Ovary (tissue), 9 donors: ENCODE measurements around the gene CCDC17. TPM values are rescaled to one million over a fixed set of nuclear protein-coding genes. Genes with fewer than 3 reads are reported as not detected.

Source experiments
- DNase-seq, 5 donors: peaks; one replicate each; pipeline ENCODE4 v3.0.0-alpha.2; 2019 to 2020
- H3K27ac ChIP-seq, 2 donors: fragments of 200-600 bp; one replicate each; pipeline versions ENCODE4 v1.5.1 to v1.8.0; 2019 to 2022
- H3K27me3 ChIP-seq: fragments of 200-600 bp; one replicate; pipeline ENCODE4 v1.8.0; 2022
- H3K36me3 ChIP-seq: fragments of 200-600 bp; sonication (generic); one replicate; pipeline ENCODE4 v1.5.1; 2019
- H3K4me1 ChIP-seq: one replicate; pipeline ENCODE4 v1.8.1; 2013; ENCODE audit warnings: mild to moderate bottlenecking, moderate library complexity; ENCODE audit not compliant: insufficient read depth
- H3K4me3 ChIP-seq: fragments of 200-600 bp; sonication (generic); one replicate; pipeline ENCODE4 v1.5.1; 2017
- H3K9me3 ChIP-seq, 2 donors: fragments of 200-600 bp in 1 of 2; sonication (generic) in 1 of 2; one replicate each; pipeline versions ENCODE4 v1.5.1 to v1.8.1; 2013 to 2019; ENCODE audit warnings: mild to moderate bottlenecking in 1 of 2, moderate library complexity in 1 of 2
- EP300 ChIP-seq: sonication (generic); formaldehyde crosslinking; IDR thresholded peaks from one replicate; pipeline ENCODE4 v1.6.1; 2017; ENCODE audit warnings: antibody characterized with exemption
- POLR2A ChIP-seq: fragments of 450-650 bp; IDR thresholded peaks from one replicate; pipeline ENCODE4 v1.6.1; 2017; ENCODE audit warnings: antibody characterized with exemption, mild to moderate bottlenecking, moderate library complexity
- WGBS, 3 donors: extraction: QIAGEN DNeasy Blood & Tissue Kit in 1 of 3; methylation state at CpG; one replicate each; pipeline versions ENCODE4 v1.1.5 to v1.1.7; 2013 to 2017; 5-methylcytosine and 5-hydroxymethylcytosine counted together
- intact Hi-C, 4 donors: fragments of 100-400 bp; cut with DNase I; formaldehyde crosslinking; loops; one replicate each; pipeline versions ENCODE4 v1.11.0 to v1.15.1; 2022 to 2023
- polyA plus RNA-seq, 2 donors: library from polyadenylated mRNA; stranded (reverse); fragments of 200-250 nt in 1 of 2; fragments of 350-450 nt in 1 of 2; fragmentation: Illumina TruSeq in 1 of 2; extraction: RNeasy Lipid Tissue Mini Kit (QIAGEN cat#74804) in 1 of 2; gene quantifications; one replicate each; pipeline ENCODE4 v1.2.3, GENCODE V29; 2013 to 2014
- total RNA-seq, 7 donors: library from RNA; depleted of rRNA in 2 of 7; stranded (reverse); fragments of >200 nt in 2 of 7; fragmentation: NEBNext Ultra II Directional in 3 of 7; extraction: Animal tissue kit (Norgen Biotek cat#: 25700) in 3 of 7; gene quantifications; one replicate each; pipeline versions ENCODE4 v1.1.0 to v1.2.4, GENCODE V29; 2016 to 2023
- TF ChIP-seq, protein P1 (sequence below), 3 donors: fragments of 450-650 bp in 2 of 3; fragments of 200-600 bp in 1 of 3; IDR thresholded peaks; one replicate each; pipeline versions ENCODE4 v1.5.1 to v1.8.0; 2016 to 2022; ENCODE audit warnings: antibody characterized with exemption in 3 of 3, mild to moderate bottlenecking in 1 of 3
- donor health status: DM: no; HTN: no; CAD: no; lungs with moderate emphysema.
- donor health status: DM: no; HTN: no; CAD: no.
- donor health status: Bipolar disorder and iron deficiency.
- donor health status: DM: yes; HTN: yes; CAD: no.
- donor health status: DM: no; HTN: no; CAD: no.
- donor health status: DM: yes; HTN: yes; CAD: no.

CCDC17 gene
- total and polyA plus RNA-seq, 9 donors: 1.3 to 30.2 (median 3.3) TPM

DNA sequence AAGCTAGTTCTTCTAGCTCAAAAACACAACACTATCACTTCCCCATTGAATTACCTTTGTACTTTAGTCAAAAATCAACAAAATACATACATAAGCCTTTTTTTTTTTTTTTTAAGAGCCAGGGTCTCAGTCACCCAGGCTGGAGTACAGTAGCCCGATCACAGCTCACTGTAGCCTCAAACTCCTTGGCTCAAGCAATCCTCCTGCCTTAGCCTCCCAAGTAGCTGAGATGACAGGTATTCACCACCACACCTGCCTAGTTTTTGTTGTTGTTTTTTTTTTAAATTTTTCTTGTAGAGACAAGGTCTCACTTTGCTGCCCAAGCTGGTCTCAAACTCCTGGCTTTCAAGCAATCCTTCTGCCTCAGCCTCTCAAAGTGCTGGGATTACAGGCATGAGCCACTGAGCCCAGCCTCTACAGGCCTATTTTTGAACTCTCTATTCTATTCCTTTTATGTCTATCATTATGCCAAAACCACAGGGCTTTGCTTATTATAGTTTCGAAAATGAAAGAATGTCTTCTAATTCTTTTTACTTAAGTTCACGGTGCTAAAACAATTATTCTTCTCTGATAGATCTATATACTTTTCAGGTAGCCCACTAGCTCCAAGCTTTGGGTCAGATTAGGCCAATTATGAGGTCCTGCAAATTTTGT, 32.8 kb upstream of the CCDC17 start:
- H3K4me3 ChIP-seq: no peak overlapping the region
- 93 to 96% (median 93%) methylated on average over 3 of the region's 3 CpGs for WGBS, 3 donors
- H3K4me1 ChIP-seq: no peaks in the 10 kb centered on the region
- no peaks in the 10 kb centered on the region for H3K36me3 ChIP-seq
- DNase-seq: no peak
- intact Hi-C loops: no loop called here
- H3K9me3 ChIP-seq: no peaks in the 10 kb centered on the region
- H3K27me3 ChIP-seq: no peaks in the 10 kb centered on the region
- TF ChIP-seq POLR2A (no peak), EP300 (no peak)
- TF ChIP-seq, protein P1, sequence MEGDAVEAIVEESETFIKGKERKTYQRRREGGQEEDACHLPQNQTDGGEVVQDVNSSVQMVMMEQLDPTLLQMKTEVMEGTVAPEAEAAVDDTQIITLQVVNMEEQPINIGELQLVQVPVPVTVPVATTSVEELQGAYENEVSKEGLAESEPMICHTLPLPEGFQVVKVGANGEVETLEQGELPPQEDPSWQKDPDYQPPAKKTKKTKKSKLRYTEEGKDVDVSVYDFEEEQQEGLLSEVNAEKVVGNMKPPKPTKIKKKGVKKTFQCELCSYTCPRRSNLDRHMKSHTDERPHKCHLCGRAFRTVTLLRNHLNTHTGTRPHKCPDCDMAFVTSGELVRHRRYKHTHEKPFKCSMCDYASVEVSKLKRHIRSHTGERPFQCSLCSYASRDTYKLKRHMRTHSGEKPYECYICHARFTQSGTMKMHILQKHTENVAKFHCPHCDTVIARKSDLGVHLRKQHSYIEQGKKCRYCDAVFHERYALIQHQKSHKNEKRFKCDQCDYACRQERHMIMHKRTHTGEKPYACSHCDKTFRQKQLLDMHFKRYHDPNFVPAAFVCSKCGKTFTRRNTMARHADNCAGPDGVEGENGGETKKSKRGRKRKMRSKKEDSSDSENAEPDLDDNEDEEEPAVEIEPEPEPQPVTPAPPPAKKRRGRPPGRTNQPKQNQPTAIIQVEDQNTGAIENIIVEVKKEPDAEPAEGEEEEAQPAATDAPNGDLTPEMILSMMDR (IDR thresholded peaks at IDR 0.05): no peak
- H3K27ac ChIP-seq: no peak overlapping the region

DNA sequence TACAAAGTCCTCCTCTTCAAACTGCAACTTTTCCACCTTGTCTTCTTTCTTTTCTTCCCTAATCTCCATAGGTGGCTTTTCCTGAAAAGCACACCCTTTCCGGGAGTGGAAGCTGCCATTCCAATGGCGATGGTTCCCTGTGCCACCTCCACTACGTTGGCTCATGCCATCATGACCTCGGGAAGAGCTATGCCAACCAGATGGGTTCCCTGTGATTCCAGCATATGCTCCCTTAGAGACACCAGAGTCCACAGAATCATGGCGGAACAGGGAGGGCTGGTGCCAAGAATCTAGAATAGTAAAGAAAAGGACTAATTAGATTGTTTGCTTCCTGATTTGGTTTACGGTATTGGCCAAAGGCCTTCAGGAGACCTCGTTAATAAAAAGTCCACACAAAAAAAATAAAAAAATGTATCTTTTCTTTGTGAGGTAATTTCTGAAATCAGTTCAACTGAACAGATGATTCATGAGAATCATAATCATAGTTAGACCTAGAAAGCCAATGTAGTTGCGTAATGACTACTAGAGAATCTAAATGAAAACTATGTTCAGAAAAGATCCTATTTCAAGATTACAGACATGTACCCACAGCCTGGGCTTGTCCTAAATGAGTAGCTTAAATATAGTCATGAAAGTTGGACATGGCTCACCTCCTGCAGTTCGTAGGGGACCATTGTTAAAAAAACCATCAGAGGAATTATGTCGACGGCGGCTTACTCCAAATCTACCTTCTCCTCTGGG, 30.9 kb upstream of the CCDC17 start:
- H3K9me3 ChIP-seq: no peaks in the 10 kb centered on the region
- intact Hi-C loops: no loop called here
- H3K36me3 ChIP-seq: no peaks in the 10 kb centered on the region
- no peak overlapping the region for H3K4me3 ChIP-seq
- no peak overlapping the region for H3K27ac ChIP-seq
- no peaks in the 10 kb centered on the region for H3K4me1 ChIP-seq
- 90 to 94% (median 94%) methylated on average over 12 of the region's 12 CpGs for WGBS, 3 donors
- TF ChIP-seq POLR2A (no peak), EP300 (no peak)
- TF ChIP-seq, protein P1 (IDR thresholded peaks at IDR 0.05): no peak
- no peaks in the 10 kb centered on the region for H3K27me3 ChIP-seq
- DNase-seq: no peak

DNA sequence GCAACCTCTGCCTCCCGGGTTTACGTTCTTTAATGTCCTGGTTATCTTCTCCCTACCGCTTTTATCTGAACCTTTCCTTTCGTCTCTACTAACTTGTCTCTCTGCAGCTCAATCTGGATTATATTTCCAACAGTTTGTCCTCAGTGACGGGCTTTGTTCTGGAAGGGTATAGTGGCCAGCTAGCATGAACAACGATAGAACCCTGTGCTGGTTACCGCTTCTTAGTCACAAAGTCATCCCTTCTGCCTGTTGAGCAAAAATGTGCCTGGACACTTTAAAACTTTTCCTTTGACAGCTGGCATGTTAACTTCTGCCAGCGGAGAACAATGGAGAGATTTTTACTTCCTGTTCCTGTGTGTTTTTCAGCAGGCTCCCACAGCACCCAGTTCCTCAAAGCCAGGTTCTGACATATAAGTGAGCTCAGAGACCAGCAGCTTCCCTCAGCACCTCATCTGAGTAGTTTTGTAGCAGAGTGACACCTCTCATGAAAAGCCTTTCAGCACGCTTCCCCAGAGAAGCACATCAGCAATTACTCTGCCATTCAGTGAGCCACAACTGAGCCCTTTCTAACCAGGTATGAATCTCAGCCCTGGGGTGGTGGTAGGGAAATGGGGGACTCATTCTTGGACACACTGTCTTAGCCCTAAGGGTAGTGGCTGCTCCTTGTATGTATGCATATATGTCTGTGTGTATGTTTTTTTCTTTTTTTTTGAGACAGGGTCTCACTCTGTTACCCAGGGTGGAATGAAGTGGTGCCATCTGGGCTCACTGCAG, 23.6 kb upstream of the CCDC17 start:
- Histone ChIP-seq H3K27ac (no peak overlapping the region), H3K4me3 (no peak overlapping the region), H3K27me3 (no peaks in the 10 kb centered on the region), H3K9me3 (no peaks in the 10 kb centered on the region), H3K4me1 (no peaks in the 10 kb centered on the region), H3K36me3 (no peaks in the 10 kb centered on the region)
- no peak for DNase-seq
- TF ChIP-seq POLR2A: no peak
- TF ChIP-seq, protein P1 (IDR thresholded peaks at IDR 0.05): no peak
- TF ChIP-seq EP300: no peak
- WGBS, 3 donors: 93 to 94% (median 94%) methylated on average over 9 of the region's 9 CpGs
- intact Hi-C loops: no loop called here

DNA sequence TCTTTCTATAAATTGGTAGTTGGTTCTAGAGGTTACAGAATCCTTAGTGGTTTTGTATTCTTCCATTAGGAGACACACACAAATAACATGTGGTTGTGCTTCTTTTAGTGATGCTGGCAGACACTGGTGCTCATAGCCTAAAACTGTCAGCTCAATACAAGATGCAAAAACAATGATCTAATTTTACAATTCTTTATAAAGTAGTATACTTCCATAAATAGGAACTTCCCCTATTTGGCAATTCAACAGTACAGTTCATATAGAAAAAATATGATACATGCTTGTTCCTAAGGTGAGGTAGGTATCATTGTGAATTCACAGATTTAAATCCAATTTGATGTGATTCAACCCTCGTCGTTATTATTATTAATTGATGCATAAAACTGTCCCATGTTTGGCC, 20.8 kb upstream of the CCDC17 start:
- WGBS, 3 donors: 85 to 91% (median 87%) methylated on average over 2 of the region's 2 CpGs
- H3K36me3 ChIP-seq: no peaks in the 10 kb centered on the region
- intact Hi-C loops: no loop called here
- TF ChIP-seq, protein P1 (IDR thresholded peaks at IDR 0.05): no peak
- no peak for TF ChIP-seq POLR2A
- TF ChIP-seq EP300: no peak
- H3K9me3 ChIP-seq: no peaks in the 10 kb centered on the region
- DNase-seq: no peak
- H3K27me3 ChIP-seq: no peaks in the 10 kb centered on the region
- H3K27ac ChIP-seq: no peak overlapping the region
- no peak overlapping the region for H3K4me3 ChIP-seq
- no peaks in the 10 kb centered on the region for H3K4me1 ChIP-seq
